ENCODE results near the gene SEC14L2. TPM values are rescaled to one million over a fixed set of nuclear protein-coding genes. Genes with fewer than 3 reads are reported as not detected.
A peak's percentile ranks its signal among the peaks of the same experiment; 100 is the strongest.

The SEC14L2 gene
- total and polyA plus RNA-seq, 10 of the 15 experiments (the other 5 are each of a cell fraction or from before 2014, with no cell fraction given), result 0.08 to 4.0 (median 0.48) TPM

DNA sequence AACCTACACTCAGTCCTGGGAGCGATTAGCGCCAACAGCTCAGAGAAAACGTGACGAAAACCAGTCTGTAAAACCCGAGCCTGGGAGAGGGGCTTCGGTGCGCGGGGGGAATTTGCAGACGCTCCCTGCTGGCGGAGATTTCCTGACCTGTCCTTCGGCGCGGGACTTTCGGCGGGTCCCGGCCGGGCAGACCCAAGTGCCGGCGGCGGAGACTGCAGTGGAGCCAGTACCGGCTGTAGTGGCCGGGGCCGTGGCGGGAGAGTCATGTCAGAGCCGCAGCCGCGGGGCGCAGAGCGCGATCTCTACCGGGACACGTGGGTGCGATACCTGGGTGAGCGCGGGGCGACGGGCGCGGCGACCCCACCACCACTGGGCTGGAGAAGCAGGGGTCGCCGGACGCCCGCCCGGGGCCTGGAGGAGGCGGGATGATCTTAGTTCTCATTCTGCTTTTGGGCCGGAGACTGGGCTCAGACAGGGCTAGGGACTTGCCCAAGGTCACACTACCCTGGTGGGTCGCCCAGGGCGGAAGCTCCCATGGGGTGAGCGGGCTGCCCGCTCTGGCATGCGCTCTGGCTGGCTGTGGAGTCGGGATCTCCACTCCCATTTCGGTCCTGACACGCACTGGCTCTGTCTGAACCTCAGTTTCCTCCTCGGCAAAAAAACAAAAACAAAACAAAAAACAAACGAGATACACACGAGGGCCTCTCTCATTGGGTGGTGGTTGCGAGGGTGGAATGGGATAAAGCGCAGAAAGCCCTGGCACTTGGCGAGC lies 29.0 kb downstream of the SEC14L2 start, which contains the start of gene MTFP1 (continued):
- TF ChIP-seq, protein P1, sequence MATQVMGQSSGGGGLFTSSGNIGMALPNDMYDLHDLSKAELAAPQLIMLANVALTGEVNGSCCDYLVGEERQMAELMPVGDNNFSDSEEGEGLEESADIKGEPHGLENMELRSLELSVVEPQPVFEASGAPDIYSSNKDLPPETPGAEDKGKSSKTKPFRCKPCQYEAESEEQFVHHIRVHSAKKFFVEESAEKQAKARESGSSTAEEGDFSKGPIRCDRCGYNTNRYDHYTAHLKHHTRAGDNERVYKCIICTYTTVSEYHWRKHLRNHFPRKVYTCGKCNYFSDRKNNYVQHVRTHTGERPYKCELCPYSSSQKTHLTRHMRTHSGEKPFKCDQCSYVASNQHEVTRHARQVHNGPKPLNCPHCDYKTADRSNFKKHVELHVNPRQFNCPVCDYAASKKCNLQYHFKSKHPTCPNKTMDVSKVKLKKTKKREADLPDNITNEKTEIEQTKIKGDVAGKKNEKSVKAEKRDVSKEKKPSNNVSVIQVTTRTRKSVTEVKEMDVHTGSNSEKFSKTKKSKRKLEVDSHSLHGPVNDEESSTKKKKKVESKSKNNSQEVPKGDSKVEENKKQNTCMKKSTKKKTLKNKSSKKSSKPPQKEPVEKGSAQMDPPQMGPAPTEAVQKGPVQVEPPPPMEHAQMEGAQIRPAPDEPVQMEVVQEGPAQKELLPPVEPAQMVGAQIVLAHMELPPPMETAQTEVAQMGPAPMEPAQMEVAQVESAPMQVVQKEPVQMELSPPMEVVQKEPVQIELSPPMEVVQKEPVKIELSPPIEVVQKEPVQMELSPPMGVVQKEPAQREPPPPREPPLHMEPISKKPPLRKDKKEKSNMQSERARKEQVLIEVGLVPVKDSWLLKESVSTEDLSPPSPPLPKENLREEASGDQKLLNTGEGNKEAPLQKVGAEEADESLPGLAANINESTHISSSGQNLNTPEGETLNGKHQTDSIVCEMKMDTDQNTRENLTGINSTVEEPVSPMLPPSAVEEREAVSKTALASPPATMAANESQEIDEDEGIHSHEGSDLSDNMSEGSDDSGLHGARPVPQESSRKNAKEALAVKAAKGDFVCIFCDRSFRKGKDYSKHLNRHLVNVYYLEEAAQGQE (IDR thresholded peaks at IDR 0.05; ENCODE audit: low read depth, low read length), result no peak
- TF ChIP-seq YY1 (IDR thresholded peaks at IDR 0.05; ENCODE audit: low read depth, low read length) (peak; percentile 44; the same call in 1 of the 2 replicates), BACH1 (IDR thresholded peaks at IDR 0.05; ENCODE audit: borderline replicate concordance) (0 out of 2 replicates have a peak, but pooled peaks have one; percentile 23), ZNF24 (IDR thresholded peaks at IDR 0.05) (no peak), KLF5 (IDR thresholded peaks at IDR 0.05; ENCODE audit: partially characterized antibody) (peak; percentile 60), SREBF2 (IDR thresholded peaks at IDR 0.05; ENCODE audit: low read length) (no peak), RB1 (IDR thresholded peaks at IDR 0.05; ENCODE audit: borderline replicate concordance) (peak; percentile 78; the same call in 1 of the 2 replicates), SRF (IDR thresholded peaks at IDR 0.05; ENCODE audit: low read depth in 2 of 2, low read length in 2 of 2) (no peak), POLR2A (IDR thresholded peaks at IDR 0.05; ENCODE audit: low read depth, low read length) (peak; percentile 72), TCF3 (IDR thresholded peaks at IDR 0.05; ENCODE audit: borderline replicate concordance, insufficient read depth, low read depth, low read length) (0 out of 2 replicates have a peak, but pooled peaks have one; percentile 13)
- TF ChIP-seq, protein P2, sequence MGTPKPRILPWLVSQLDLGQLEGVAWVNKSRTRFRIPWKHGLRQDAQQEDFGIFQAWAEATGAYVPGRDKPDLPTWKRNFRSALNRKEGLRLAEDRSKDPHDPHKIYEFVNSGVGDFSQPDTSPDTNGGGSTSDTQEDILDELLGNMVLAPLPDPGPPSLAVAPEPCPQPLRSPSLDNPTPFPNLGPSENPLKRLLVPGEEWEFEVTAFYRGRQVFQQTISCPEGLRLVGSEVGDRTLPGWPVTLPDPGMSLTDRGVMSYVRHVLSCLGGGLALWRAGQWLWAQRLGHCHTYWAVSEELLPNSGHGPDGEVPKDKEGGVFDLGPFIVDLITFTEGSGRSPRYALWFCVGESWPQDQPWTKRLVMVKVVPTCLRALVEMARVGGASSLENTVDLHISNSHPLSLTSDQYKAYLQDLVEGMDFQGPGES (IDR thresholded peaks at IDR 0.05), result peak; percentile 59; the same call in 1 of the 2 replicates
- TF ChIP-seq, protein P3, sequence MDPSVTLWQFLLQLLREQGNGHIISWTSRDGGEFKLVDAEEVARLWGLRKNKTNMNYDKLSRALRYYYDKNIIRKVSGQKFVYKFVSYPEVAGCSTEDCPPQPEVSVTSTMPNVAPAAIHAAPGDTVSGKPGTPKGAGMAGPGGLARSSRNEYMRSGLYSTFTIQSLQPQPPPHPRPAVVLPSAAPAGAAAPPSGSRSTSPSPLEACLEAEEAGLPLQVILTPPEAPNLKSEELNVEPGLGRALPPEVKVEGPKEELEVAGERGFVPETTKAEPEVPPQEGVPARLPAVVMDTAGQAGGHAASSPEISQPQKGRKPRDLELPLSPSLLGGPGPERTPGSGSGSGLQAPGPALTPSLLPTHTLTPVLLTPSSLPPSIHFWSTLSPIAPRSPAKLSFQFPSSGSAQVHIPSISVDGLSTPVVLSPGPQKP (IDR thresholded peaks at IDR 0.05; ENCODE audit: low read depth, low read length), result 0 out of 2 replicates have a peak, but pooled peaks have one; percentile 8
- TF ChIP-seq, protein P4, sequence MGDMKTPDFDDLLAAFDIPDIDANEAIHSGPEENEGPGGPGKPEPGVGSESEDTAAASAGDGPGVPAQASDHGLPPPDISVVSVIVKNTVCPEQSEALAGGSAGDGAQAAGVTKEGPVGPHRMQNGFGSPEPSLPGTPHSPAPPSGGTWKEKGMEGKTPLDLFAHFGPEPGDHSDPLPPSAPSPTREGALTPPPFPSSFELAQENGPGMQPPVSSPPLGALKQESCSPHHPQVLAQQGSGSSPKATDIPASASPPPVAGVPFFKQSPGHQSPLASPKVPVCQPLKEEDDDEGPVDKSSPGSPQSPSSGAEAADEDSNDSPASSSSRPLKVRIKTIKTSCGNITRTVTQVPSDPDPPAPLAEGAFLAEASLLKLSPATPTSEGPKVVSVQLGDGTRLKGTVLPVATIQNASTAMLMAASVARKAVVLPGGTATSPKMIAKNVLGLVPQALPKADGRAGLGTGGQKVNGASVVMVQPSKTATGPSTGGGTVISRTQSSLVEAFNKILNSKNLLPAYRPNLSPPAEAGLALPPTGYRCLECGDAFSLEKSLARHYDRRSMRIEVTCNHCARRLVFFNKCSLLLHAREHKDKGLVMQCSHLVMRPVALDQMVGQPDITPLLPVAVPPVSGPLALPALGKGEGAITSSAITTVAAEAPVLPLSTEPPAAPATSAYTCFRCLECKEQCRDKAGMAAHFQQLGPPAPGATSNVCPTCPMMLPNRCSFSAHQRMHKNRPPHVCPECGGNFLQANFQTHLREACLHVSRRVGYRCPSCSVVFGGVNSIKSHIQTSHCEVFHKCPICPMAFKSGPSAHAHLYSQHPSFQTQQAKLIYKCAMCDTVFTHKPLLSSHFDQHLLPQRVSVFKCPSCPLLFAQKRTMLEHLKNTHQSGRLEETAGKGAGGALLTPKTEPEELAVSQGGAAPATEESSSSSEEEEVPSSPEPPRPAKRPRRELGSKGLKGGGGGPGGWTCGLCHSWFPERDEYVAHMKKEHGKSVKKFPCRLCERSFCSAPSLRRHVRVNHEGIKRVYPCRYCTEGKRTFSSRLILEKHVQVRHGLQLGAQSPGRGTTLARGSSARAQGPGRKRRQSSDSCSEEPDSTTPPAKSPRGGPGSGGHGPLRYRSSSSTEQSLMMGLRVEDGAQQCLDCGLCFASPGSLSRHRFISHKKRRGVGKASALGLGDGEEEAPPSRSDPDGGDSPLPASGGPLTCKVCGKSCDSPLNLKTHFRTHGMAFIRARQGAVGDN (IDR thresholded peaks at IDR 0.05), result peak; percentile 41; the same call in 1 of the 2 replicates
- TF ChIP-seq, protein P5, sequence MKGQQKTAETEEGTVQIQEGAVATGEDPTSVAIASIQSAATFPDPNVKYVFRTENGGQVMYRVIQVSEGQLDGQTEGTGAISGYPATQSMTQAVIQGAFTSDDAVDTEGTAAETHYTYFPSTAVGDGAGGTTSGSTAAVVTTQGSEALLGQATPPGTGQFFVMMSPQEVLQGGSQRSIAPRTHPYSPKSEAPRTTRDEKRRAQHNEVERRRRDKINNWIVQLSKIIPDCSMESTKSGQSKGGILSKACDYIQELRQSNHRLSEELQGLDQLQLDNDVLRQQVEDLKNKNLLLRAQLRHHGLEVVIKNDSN (IDR thresholded peaks at IDR 0.05; ENCODE audit: borderline replicate concordance, extremely low read length, insufficient read depth, low read depth, low read length), result peak; percentile 48
- TF ChIP-seq, protein P6, sequence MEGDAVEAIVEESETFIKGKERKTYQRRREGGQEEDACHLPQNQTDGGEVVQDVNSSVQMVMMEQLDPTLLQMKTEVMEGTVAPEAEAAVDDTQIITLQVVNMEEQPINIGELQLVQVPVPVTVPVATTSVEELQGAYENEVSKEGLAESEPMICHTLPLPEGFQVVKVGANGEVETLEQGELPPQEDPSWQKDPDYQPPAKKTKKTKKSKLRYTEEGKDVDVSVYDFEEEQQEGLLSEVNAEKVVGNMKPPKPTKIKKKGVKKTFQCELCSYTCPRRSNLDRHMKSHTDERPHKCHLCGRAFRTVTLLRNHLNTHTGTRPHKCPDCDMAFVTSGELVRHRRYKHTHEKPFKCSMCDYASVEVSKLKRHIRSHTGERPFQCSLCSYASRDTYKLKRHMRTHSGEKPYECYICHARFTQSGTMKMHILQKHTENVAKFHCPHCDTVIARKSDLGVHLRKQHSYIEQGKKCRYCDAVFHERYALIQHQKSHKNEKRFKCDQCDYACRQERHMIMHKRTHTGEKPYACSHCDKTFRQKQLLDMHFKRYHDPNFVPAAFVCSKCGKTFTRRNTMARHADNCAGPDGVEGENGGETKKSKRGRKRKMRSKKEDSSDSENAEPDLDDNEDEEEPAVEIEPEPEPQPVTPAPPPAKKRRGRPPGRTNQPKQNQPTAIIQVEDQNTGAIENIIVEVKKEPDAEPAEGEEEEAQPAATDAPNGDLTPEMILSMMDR (IDR thresholded peaks at IDR 0.05 in 2 of 3, conservative IDR thresholded peaks at IDR 0.05 in 1 of 3; ENCODE audit: control insufficient read depth in 2 of 3, extremely low read depth in 1 of 3, insufficient read depth in 1 of 3, low read depth in 3 of 3, low read length in 3 of 3), result 0 out of 6 replicates have a peak, but pooled peaks of 1 of the 3 experiments have one; percentile 1

All from GM12878 (cell line).